Skeletal muscle satellite cell (primary cell): Measurements from ENCODE around the gene CXCL9.
A peak's percentile ranks its signal among the peaks of the same experiment; 100 is the strongest.
"Not testable (repeated sequence)": the region's sequence is repeated elsewhere in the genome, so short reads cannot be mapped to it uniquely, and the experiment has no call there.

ENCODE experiments used
- H3K27me3 ChIP-seq: 2 replicates; pipeline ENCODE4 v1.7.0; 2013; ENCODE audit warnings: low read length; ENCODE audit not compliant: control insufficient read depth, insufficient read depth
- H3K36me3 ChIP-seq: 2 replicates; pipeline ENCODE4 v1.7.0; 2013; ENCODE audit warnings: mild to moderate bottlenecking, control low read depth, low read length; ENCODE audit not compliant: insufficient read depth
- H3K4me1 ChIP-seq: 2 replicates; pipeline ENCODE4 v1.7.0; 2013; ENCODE audit warnings: low read length; ENCODE audit not compliant: control insufficient read depth, insufficient read depth
- H3K4me2 ChIP-seq: 2 replicates; pipeline ENCODE4 v1.7.0; 2013; ENCODE audit warnings: mild to moderate bottlenecking, low read length
- H3K4me3 ChIP-seq: 2 replicates; pipeline ENCODE4 v1.7.0; 2013; ENCODE audit warnings: low read length
- H3K9ac ChIP-seq: 2 replicates; pipeline ENCODE4 v1.7.0; 2013; ENCODE audit warnings: mild to moderate bottlenecking, low read depth, low read length, moderate library complexity
- H3K9me3 ChIP-seq: replicated peaks from 2 replicates; pipeline ENCODE4 v1.7.0; 2013; ENCODE audit warnings: mild to moderate bottlenecking, control low read depth, low read length

The CXCL9 gene

DNA sequence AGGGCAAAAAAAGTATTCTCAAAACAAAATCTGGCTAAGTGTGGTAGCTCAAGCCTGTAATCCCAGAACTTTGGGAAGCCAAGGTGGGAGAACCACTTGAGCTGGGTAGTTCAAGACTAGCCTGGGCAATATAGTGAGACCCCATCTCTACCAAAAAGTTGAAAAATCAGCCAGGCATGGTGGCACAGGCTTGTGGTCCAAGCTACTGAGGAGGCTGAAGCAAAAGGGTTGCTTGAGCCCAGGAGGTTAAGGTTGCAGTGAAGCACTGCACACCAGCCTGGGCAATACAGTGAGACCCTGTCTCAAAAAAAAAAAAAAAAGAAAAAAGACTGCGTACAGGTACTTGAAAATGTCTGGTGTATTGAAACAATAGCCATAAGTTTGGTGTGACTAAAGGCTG lies 14.8 kb downstream of the CXCL9 start:
- Histone ChIP-seq H3K4me2 (no peak overlapping the region), H3K4me1 (peaks cover 9% of the 10 kb centered on the region), H3K9me3 (no peaks in the 10 kb centered on the region), H3K4me3 (no peak overlapping the region), H3K27me3 (peaks cover 5% of the 10 kb centered on the region), H3K9ac (no peak overlapping the region), H3K36me3 (peaks cover 3% of the 10 kb centered on the region)

- Histone ChIP-seq H3K36me3 (peaks cover 3% of the 10 kb centered on the region), H3K9me3 (no peaks in the 10 kb centered on the region), H3K4me3 (peak overlapping the region; percentile 88), H3K4me2 (peak overlapping the region; percentile 83), H3K27me3 (peaks cover 5% of the 10 kb centered on the region), H3K4me1 (peaks cover 16% of the 10 kb centered on the region), H3K9ac (peak overlapping the region; percentile 92)
Observed at GRCh38 chr4:75989846-75990528, 17.3 kb downstream of the CXCL9 start.

- H3K36me3 ChIP-seq: peaks cover 22% of the 10 kb centered on the region
- H3K4me3 ChIP-seq: no peak overlapping the region
- no peaks in the 10 kb centered on the region for H3K9me3 ChIP-seq
- H3K27me3 ChIP-seq: no peaks in the 10 kb centered on the region
- H3K9ac ChIP-seq: no peak overlapping the region
- H3K4me1 ChIP-seq: peaks cover 20% of the 10 kb centered on the region
- no peak overlapping the region for H3K4me2 ChIP-seq
Observed at GRCh38 chr4:75985116-75985515, 22.2 kb downstream of the CXCL9 start.

- Histone ChIP-seq H3K27me3 (no peaks in the 10 kb centered on the region), H3K4me1 (peaks cover 9% of the 10 kb centered on the region), H3K9ac (no peak overlapping the region), H3K4me3 (no peak overlapping the region), H3K9me3 (no peaks in the 10 kb centered on the region), H3K36me3 (peaks cover 48% of the 10 kb centered on the region), H3K4me2 (no peak overlapping the region)
Observed at GRCh38 chr4:75980576-75980975, 26.7 kb downstream of the CXCL9 start.

DNA sequence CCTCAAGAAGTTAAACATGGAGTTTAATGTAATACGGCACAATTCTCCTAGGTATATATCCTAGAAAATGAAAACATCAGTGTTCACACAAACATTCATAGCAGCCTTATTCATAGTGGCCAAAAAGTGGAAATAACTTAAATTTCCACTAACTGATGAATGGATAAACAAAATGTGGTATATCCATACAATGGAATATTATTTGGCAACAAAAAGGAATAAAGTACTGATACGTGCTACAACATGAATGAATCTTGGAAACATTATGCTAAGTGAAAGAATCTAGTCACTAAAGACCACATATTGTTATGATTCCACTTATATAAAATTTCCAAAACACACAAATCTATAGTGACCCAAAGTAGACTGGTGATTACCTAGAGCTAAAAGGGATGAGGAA lies 31.1 kb downstream of the CXCL9 start:
- H3K4me1 ChIP-seq: no peaks in the 10 kb centered on the region
- no peaks in the 10 kb centered on the region for H3K27me3 ChIP-seq
- no peak overlapping the region for H3K4me2 ChIP-seq
- no peaks in the 10 kb centered on the region for H3K9me3 ChIP-seq
- no peak overlapping the region for H3K4me3 ChIP-seq
- H3K9ac ChIP-seq: no peak overlapping the region
- peaks cover 71% of the 10 kb centered on the region for H3K36me3 ChIP-seq

GRCh38 chr4:75973766-75974165 lies 33.5 kb downstream of the CXCL9 start:
- H3K9me3 ChIP-seq: no peaks in the 10 kb centered on the region
- H3K9ac ChIP-seq: no peak overlapping the region
- no peak overlapping the region for H3K4me2 ChIP-seq
- no peaks in the 10 kb centered on the region for H3K27me3 ChIP-seq
- peaks cover 79% of the 10 kb centered on the region for H3K36me3 ChIP-seq
- no peak overlapping the region for H3K4me3 ChIP-seq
- no peaks in the 10 kb centered on the region for H3K4me1 ChIP-seq

GRCh38 chr4:75968084-75968483 lies 39.2 kb downstream of the CXCL9 start:
- Histone ChIP-seq H3K4me2 (no peak overlapping the region), H3K9ac (no peak overlapping the region), H3K4me3 (no peak overlapping the region), H3K36me3 (peaks cover 87% of the 10 kb centered on the region), H3K27me3 (no peaks in the 10 kb centered on the region), H3K4me1 (no peaks in the 10 kb centered on the region), H3K9me3 (no peaks in the 10 kb centered on the region)

GRCh38 chr4:75963558-75963957 lies 43.8 kb downstream of the CXCL9 start:
- Histone ChIP-seq H3K9me3 (no peaks in the 10 kb centered on the region), H3K36me3 (peaks cover 74% of the 10 kb centered on the region), H3K4me3 (no peak overlapping the region), H3K9ac (no peak overlapping the region), H3K27me3 (no peaks in the 10 kb centered on the region), H3K4me1 (no peaks in the 10 kb centered on the region), H3K4me2 (no peak overlapping the region)

DNA sequence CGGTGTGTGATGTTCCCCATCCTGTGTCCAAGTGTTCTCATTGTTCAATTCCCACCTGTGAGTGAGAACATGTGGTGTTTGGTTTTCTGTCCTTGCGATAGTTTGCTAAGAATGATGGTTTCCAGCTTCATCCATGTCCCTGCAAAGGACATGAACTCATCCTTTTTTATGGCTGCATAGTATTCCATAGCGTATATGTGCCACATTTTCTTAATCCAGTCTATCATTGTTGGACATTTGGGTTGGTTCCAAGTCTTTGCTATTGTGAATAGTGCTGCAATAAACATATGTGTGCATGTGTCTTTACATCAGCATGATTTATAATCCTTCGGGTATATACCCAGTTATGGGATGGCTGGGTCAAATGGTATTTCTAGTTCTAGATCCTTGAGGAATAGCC lies 45.2 kb downstream of the CXCL9 start:
- not testable (repeated sequence) for H3K9me3 ChIP-seq, H3K9ac ChIP-seq, H3K4me2 ChIP-seq, H3K4me1 ChIP-seq, H3K27me3 ChIP-seq, H3K4me3 ChIP-seq
- peaks cover 74% of the 10 kb centered on the region for H3K36me3 ChIP-seq

GRCh38 chr4:75958546-75958945 lies 48.8 kb downstream of the CXCL9 start:
- H3K36me3 ChIP-seq: peaks cover 64% of the 10 kb centered on the region
- not testable (repeated sequence) for H3K4me2 ChIP-seq, H3K9ac ChIP-seq, H3K4me1 ChIP-seq, H3K4me3 ChIP-seq, H3K9me3 ChIP-seq, H3K27me3 ChIP-seq

DNA sequence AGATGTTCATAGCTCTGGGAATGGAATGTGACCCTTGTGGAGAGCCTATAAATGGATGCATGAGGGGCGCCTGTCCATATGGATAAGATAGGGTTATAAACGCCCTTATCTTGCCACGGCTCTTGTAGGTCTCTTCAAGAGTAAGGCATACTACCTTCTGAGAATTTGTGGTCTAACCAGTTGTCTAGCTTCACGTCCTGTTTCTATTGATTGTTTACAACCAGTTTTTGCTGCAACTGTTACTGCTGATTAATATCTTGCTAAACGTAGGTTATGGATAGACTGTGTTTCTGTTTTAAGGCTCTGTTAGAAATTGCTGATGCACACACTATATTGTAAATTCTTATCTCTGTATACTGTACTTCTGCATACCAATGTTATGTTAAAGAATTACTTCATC lies 52.5 kb downstream of the CXCL9 start:
- not testable (repeated sequence) for H3K9ac ChIP-seq, H3K4me1 ChIP-seq, H3K4me2 ChIP-seq, H3K9me3 ChIP-seq, H3K4me3 ChIP-seq, H3K27me3 ChIP-seq
- peaks cover 72% of the 10 kb centered on the region for H3K36me3 ChIP-seq

DNA sequence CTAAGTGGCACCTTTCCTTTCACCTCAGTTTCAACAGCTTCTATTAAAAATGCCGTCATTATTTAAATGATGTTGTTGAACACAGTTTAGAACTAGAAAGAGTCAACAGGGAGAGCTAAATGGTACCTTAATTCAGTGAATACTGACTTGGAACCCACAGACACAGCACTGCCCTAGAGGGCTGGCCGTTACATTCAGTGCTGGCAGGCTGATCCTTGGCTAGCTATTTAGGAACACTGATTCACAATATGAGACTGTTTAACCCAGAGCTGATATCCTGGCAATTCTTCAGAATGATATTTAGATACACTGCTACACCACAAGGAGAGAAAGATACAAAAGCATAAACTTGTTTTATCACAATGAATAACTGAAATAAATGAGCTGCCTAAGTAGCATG lies 53.8 kb downstream of the CXCL9 start:
- Histone ChIP-seq H3K4me2 (no peak overlapping the region), H3K9me3 (no peaks in the 10 kb centered on the region), H3K4me3 (no peak overlapping the region), H3K36me3 (peaks cover 74% of the 10 kb centered on the region), H3K27me3 (no peaks in the 10 kb centered on the region), H3K4me1 (no peaks in the 10 kb centered on the region), H3K9ac (no peak overlapping the region)
